Cerebellar nuclear complex (tissue), 1 donor: ENCODE data around the gene PHRF1.
A peak's percentile ranks its signal among the peaks of the same experiment; 100 is the strongest.

Experiments
- DNase-seq, 2 experiments: peaks; one replicate each; lab custom pipeline; 2025; lab: John Stamatoyannopoulos, UW

Gene PHRF1

GRCh38 chr11:556662-557256 lies 19.5 kb upstream of the PHRF1 start:
- DNase-seq = no peak

GRCh38 chr11:557328-558132 lies 18.7 kb upstream of the PHRF1 start:
- DNase-seq = no peak

GRCh38 chr11:558503-558902 lies 17.8 kb upstream of the PHRF1 start:
- no peak for DNase-seq

- DNase-seq = no peak
These were observed 17.1 kb upstream of the PHRF1 start for GRCh38 chr11:559020-559620.

GRCh38 chr11:559712-560304 lies 16.5 kb upstream of the PHRF1 start:
- no peak for DNase-seq

- peak in 1 of 2 experiments; percentile 58 for DNase-seq
These were observed 15.7 kb upstream of the PHRF1 start, which contains the start of the genes LMNTD2 and RASSF7 for GRCh38 chr11:560305-561147. TSS of gene LMNTD2 (minus strand) at chr11:560738. CDS start at chr11:560716, 22 bp downstream. TSS of gene RASSF7 (plus strand) at chr11:560970. CDS start at chr11:561769, 799 bp downstream.

- no peak for DNase-seq
These were observed 14.9 kb upstream of the PHRF1 start for GRCh38 chr11:561148-562003.

- no peak for DNase-seq
These were observed 14.1 kb upstream of the PHRF1 start for GRCh38 chr11:562046-562645.

GRCh38 chr11:563066-563811 lies 13.0 kb upstream of the PHRF1 start:
- DNase-seq = no peak

- DNase-seq = no peak
These were observed 12.3 kb upstream of the PHRF1 start for GRCh38 chr11:563812-564578.

- no peak for DNase-seq
These were observed 10.3 kb upstream of the PHRF1 start for GRCh38 chr11:565921-566509.

- DNase-seq = no peak
These were observed 9.2 kb upstream of the PHRF1 start for GRCh38 chr11:567011-567628.

GRCh38 chr11:567629-568292 lies 8.5 kb upstream of the PHRF1 start:
- no peak for DNase-seq

GRCh38 chr11:568306-569157 lies 7.7 kb upstream of the PHRF1 start:
- peak in 1 of 2 experiments; percentile 65 for DNase-seq

GRCh38 chr11:569158-569885 lies 6.9 kb upstream of the PHRF1 start:
- DNase-seq = no peak

- DNase-seq = no peak
These were observed 4.5 kb upstream of the PHRF1 start for GRCh38 chr11:571802-572185.
